ENCODE measurements around the gene MAJIN. TPM values are rescaled to one million over a fixed set of nuclear protein-coding genes. Genes with fewer than 3 reads are reported as not detected.

Gene MAJIN
- total RNA-seq, 1 donor from 2014 or later, result not detected

GRCh38 chr11:64898541-64898940 is 73.4 kb downstream of the MAJIN start:
- Mint-ChIP-seq H3K4me1 (ENCODE audit: low read depth) (peaks cover 12% of the 10 kb centered on the region), H3K9me3 (no peaks in the 10 kb centered on the region), H3K4me3 (no peak overlapping the region), H3K27me3 (ENCODE audit: insufficient read depth) (no peaks in the 10 kb centered on the region), H3K27ac (no peak overlapping the region), H3K36me3 (ENCODE audit: low read depth) (peaks cover 34% of the 10 kb centered on the region)
- no peak for DNase-seq (ENCODE audit: low spot score)
- intact Hi-C loops (cut with micrococcal nuclease), result no loop called here

DNA sequence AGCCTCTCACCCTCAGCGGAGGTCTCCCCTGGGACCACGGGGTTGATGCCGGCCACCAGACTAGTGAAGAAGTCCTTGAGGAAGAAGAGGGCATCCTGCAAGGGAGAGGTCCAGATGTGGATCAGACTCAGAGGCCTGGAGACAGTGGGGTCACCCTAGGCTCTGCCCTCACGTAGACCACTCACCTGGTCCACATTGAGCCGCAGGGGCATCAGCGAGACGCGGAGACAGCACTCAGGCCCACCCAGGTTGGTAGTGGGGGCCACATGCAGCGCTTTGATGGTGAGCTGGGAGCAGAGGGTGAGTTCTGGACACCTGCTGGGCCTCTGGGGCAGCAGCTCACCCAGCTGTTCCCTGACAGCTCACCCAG is 73.8 kb downstream of the MAJIN start:
- Mint-ChIP-seq H3K27ac (no peak overlapping the region), H3K36me3 (ENCODE audit: low read depth) (peaks cover 34% of the 10 kb centered on the region), H3K4me3 (no peak overlapping the region), H3K4me1 (ENCODE audit: low read depth) (peaks cover 12% of the 10 kb centered on the region), H3K27me3 (ENCODE audit: insufficient read depth) (no peaks in the 10 kb centered on the region), H3K9me3 (no peaks in the 10 kb centered on the region)
- no peak for DNase-seq (ENCODE audit: low spot score)
- intact Hi-C loops (cut with micrococcal nuclease), result no loop called here

GRCh38 chr11:64897381-64898075 is 74.4 kb downstream of the MAJIN start:
- peaks cover 12% of the 10 kb centered on the region for H3K4me1 Mint-ChIP-seq (ENCODE audit: low read depth)
- no peak overlapping the region for H3K4me3 Mint-ChIP-seq
- H3K27me3 Mint-ChIP-seq (ENCODE audit: insufficient read depth), result no peaks in the 10 kb centered on the region
- DNase-seq (ENCODE audit: low spot score), result no peak
- intact Hi-C loops (cut with micrococcal nuclease), result no loop called here
- H3K9me3 Mint-ChIP-seq, result no peaks in the 10 kb centered on the region
- peaks cover 34% of the 10 kb centered on the region for H3K36me3 Mint-ChIP-seq (ENCODE audit: low read depth)
- no peak overlapping the region for H3K27ac Mint-ChIP-seq

- H3K36me3 Mint-ChIP-seq (ENCODE audit: low read depth), result peaks cover 30% of the 10 kb centered on the region
- peaks cover 9% of the 10 kb centered on the region for H3K4me1 Mint-ChIP-seq (ENCODE audit: low read depth)
- DNase-seq (ENCODE audit: low spot score), result no peak
- intact Hi-C loops (cut with micrococcal nuclease), result no loop called here
- no peaks in the 10 kb centered on the region for H3K27me3 Mint-ChIP-seq (ENCODE audit: insufficient read depth)
- no peaks in the 10 kb centered on the region for H3K9me3 Mint-ChIP-seq
- no peak overlapping the region for H3K27ac Mint-ChIP-seq
- H3K4me3 Mint-ChIP-seq, result no peak overlapping the region
Observed at GRCh38 chr11:64896448-64897022, 75.4 kb downstream of the MAJIN start.

DNA sequence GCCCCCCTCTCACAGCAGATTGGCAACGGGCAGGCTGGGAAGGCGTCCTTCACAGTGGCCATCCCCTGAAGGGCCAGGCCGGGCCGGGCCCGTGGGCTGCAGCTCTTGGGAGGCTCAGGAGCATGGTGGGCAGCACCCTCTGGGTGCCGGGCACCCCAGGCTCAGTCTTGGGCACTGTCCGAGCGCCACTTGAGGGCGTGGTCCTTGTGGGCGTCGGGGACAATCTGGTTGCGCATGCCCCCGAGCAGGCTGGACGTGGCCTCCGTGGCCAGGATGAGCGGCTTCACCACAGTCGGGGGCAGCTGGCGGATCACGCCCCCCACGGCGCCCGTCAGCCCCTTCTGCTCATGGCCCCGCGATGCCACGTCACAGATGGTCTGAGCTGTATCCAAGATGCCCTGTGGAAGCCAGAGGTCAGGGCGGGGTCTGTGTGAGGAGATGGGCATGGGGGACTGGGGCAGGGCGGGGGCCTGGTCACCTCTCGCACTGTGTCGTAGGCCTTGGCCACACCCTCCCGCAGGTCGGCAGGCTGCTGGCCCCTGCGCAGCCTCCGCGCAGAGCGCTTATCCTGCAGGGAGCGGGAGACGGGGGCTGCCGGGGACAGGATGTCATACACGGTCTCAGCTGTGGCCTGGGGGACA is 77.0 kb downstream of the MAJIN start:
- no peak overlapping the region for H3K27ac Mint-ChIP-seq
- H3K27me3 Mint-ChIP-seq (ENCODE audit: insufficient read depth), result no peaks in the 10 kb centered on the region
- H3K4me1 Mint-ChIP-seq (ENCODE audit: low read depth), result peaks cover 1% of the 10 kb centered on the region
- intact Hi-C loops (cut with micrococcal nuclease), result loop anchor here (1.0 kb wide), 1 partner anchor 48 kb away; no protein-coding TSS in a partner anchor
- no peak overlapping the region for H3K4me3 Mint-ChIP-seq
- no peak for DNase-seq (ENCODE audit: low spot score)
- H3K9me3 Mint-ChIP-seq, result no peaks in the 10 kb centered on the region
- peaks cover 24% of the 10 kb centered on the region for H3K36me3 Mint-ChIP-seq (ENCODE audit: low read depth)

DNA sequence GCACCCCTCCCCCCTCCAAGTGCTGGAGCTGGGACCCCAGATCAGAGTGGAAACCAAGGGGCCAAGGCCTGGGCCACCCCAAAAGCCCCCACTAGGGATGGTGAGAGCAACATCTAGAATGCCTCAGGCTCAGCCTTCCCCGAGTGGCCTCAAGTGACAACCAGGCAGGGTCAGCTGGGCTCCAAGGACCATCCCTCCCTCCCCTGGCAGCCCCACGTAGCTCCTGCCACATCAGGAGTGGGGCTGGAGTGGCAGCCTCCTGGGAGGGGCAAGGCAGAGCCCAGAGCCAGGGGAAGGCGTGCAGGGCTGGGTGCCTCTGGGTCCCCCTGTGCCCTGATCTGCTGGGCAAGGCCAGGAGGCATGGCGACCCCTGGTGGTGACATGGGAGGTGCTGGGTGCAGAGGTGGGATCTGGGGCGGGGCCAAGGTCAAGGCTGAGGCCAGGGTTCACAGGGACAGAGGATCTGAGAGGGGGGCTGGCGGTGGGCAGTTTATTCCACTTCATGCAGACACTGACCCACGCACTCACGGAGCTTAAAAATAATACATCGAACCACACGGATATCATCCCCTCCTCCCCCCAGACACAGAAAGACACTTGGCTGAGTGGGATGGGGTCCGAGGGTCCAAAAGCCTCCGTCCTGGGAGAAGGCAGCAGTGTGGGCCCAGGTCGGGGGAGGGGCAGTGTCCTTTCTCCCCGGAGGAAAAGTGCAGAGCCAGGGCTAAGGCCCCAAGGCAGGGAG is 77.7 kb downstream of the MAJIN start:
- peaks cover 21% of the 10 kb centered on the region for H3K36me3 Mint-ChIP-seq (ENCODE audit: low read depth)
- H3K4me1 Mint-ChIP-seq (ENCODE audit: low read depth), result no peaks in the 10 kb centered on the region
- no peak overlapping the region for H3K27ac Mint-ChIP-seq
- H3K27me3 Mint-ChIP-seq (ENCODE audit: insufficient read depth), result no peaks in the 10 kb centered on the region
- H3K9me3 Mint-ChIP-seq, result no peaks in the 10 kb centered on the region
- DNase-seq (ENCODE audit: low spot score), result peak; percentile 80
- intact Hi-C loops (cut with micrococcal nuclease), result loop anchor here (1.0 kb wide), 1 partner anchor 47 kb away; no protein-coding TSS in a partner anchor
- H3K4me3 Mint-ChIP-seq, result no peak overlapping the region

GRCh38 chr11:64893194-64894069 is 78.5 kb downstream of the MAJIN start:
- Mint-ChIP-seq H3K4me3 (no peak overlapping the region), H3K9me3 (no peaks in the 10 kb centered on the region), H3K36me3 (ENCODE audit: low read depth) (peaks cover 18% of the 10 kb centered on the region), H3K27me3 (ENCODE audit: insufficient read depth) (no peaks in the 10 kb centered on the region), H3K4me1 (ENCODE audit: low read depth) (no peaks in the 10 kb centered on the region), H3K27ac (no peak overlapping the region)
- intact Hi-C loops (cut with micrococcal nuclease), result loop anchor here (1.0 kb wide), 1 partner anchor 46 kb away; no protein-coding TSS in a partner anchor
- DNase-seq (ENCODE audit: low spot score), result no peak

DNA sequence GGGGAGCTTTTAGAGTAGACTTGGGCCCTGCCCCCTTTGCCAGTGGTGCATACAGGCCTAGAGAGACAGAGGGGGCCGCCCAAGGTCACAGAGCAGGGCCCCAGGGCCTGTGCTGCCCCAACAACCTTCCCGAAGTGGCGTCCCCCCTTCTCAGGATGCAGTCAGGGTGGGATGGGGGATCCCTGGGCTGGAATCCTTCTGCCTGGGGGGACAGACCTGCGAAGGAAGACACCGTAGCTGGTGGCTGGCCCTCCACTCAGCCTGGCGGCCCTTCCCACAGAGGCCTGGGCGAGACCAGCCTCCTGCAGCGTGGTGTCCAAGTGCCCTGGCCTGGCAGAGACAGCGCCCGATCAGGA is 79.1 kb downstream of the MAJIN start:
- Mint-ChIP-seq H3K4me3 (no peak overlapping the region), H3K27me3 (ENCODE audit: insufficient read depth) (no peaks in the 10 kb centered on the region), H3K27ac (no peak overlapping the region), H3K9me3 (no peaks in the 10 kb centered on the region), H3K36me3 (ENCODE audit: low read depth) (peaks cover 16% of the 10 kb centered on the region), H3K4me1 (ENCODE audit: low read depth) (peaks cover 6% of the 10 kb centered on the region)
- intact Hi-C loops (cut with micrococcal nuclease), result no loop called here
- no peak for DNase-seq (ENCODE audit: low spot score)

DNA sequence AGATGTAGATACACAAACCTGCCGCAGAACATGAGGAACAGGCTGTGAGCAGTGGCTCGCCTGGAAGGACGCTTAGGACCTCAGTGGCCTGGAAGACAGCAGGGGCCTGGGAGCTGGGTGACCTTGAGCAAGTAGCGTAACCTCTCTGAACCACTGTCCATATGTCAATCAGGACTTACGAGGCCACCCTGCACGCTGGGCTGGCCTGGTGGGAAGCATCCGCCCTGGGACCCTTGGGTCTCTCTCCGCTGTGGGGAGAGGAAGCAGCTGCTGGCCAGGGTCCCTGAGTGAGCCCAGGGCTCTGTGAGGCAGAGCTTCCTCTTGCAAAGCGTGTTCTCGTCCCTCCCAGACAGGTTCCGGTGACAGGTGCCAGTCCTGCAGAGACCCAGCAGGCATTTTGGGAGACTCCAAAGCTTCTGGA is 79.5 kb downstream of the MAJIN start:
- Mint-ChIP-seq H3K4me3 (no peak overlapping the region), H3K27me3 (ENCODE audit: insufficient read depth) (no peaks in the 10 kb centered on the region), H3K36me3 (ENCODE audit: low read depth) (peaks cover 14% of the 10 kb centered on the region), H3K27ac (no peak overlapping the region), H3K4me1 (ENCODE audit: low read depth) (peaks cover 10% of the 10 kb centered on the region), H3K9me3 (no peaks in the 10 kb centered on the region)
- intact Hi-C loops (cut with micrococcal nuclease), result no loop called here
- DNase-seq (ENCODE audit: low spot score), result no peak

GRCh38 chr11:64891880-64892279 is 80.0 kb downstream of the MAJIN start:
- H3K27ac Mint-ChIP-seq, result no peak overlapping the region

GRCh38 chr11:64891215-64891848 is 80.6 kb downstream of the MAJIN start:
- Mint-ChIP-seq H3K27me3 (ENCODE audit: insufficient read depth) (no peaks in the 10 kb centered on the region), H3K4me1 (ENCODE audit: low read depth) (peaks cover 13% of the 10 kb centered on the region), H3K9me3 (no peaks in the 10 kb centered on the region), H3K36me3 (ENCODE audit: low read depth) (peaks cover 9% of the 10 kb centered on the region), H3K27ac (no peak overlapping the region), H3K4me3 (no peak overlapping the region)
- intact Hi-C loops (cut with micrococcal nuclease), result no loop called here
- no peak for DNase-seq (ENCODE audit: low spot score)

More at GRCh38 chr11:64891880-64892279, 80.0 kb downstream of the MAJIN start:
- Mint-ChIP-seq H3K36me3 (ENCODE audit: low read depth) (peaks cover 9% of the 10 kb centered on the region), H3K27me3 (ENCODE audit: insufficient read depth) (no peaks in the 10 kb centered on the region), H3K4me1 (ENCODE audit: low read depth) (peaks cover 13% of the 10 kb centered on the region), H3K4me3 (no peak overlapping the region), H3K9me3 (no peaks in the 10 kb centered on the region)
- DNase-seq (ENCODE audit: low spot score), result no peak
- intact Hi-C loops (cut with micrococcal nuclease), result no loop called here

- no peak for DNase-seq (ENCODE audit: low spot score)
- Mint-ChIP-seq H3K27me3 (ENCODE audit: insufficient read depth) (no peaks in the 10 kb centered on the region), H3K27ac (no peak overlapping the region), H3K4me1 (ENCODE audit: low read depth) (peaks cover 21% of the 10 kb centered on the region), H3K9me3 (no peaks in the 10 kb centered on the region), H3K36me3 (ENCODE audit: low read depth) (peaks cover 4% of the 10 kb centered on the region), H3K4me3 (no peak overlapping the region)
- intact Hi-C loops (cut with micrococcal nuclease), result no loop called here
Observed at GRCh38 chr11:64890522-64890939, 81.4 kb downstream of the MAJIN start.

All from activated T-helper 1 cell treated with anti-CD3 and anti-CD28 coated beads, Interleukin-12 subunit alpha, Interleukin-12 subunit beta, Interleukin-2, Interleukin-4 antibody, amounts not matched to agents 30 ng/mL and 10 ng/mL and 1 ng/mL, durations not matched to agents 14 hours and 24 hours and 36 hours (primary cell).